Panc1 (cell line): ENCODE measurements around the gene CDIP1. TPM values are rescaled to one million over a fixed set of nuclear protein-coding genes. Genes with fewer than 3 reads are reported as not detected.
A peak's percentile ranks its signal among the peaks of the same experiment; 100 is the strongest.

Source experiments
- ATAC-seq: fragments of 200-7000 bp; cut with Tn5 transposase; 2 replicates; pipeline ENCODE4 v1.9.1; 2020; ENCODE audit warnings: mild to moderate bottlenecking, moderate library complexity
- BruUV-seq: library from RNA; stranded (reverse); fragments of 400-500 nt; replicated peaks from 2 replicates; lab custom pipeline; 2021; lab: Mats Ljungman, UMichigan
- CTCF ChIA-PET: fragments of 300-600 bp; sonication (Branson Sonifier 250); formaldehyde crosslinking; loops from one replicate; lab custom pipeline; 2022; ENCODE audit warnings: antibody characterized with exemption; lab: Charles Lee
- POLR2A ChIA-PET: fragments of 300-600 bp; sonication (Branson Sonifier 250); formaldehyde crosslinking; loops from one replicate; lab custom pipeline; 2022; ENCODE audit warnings: antibody characterized with exemption; lab: Charles Lee
- DNase-seq: peaks from one replicate; pipeline ENCODE4 v3.0.0-alpha.2; 2010; ENCODE audit warnings: low read depth, low spot score
- H3K27ac ChIP-seq: 2 replicates; pipeline ENCODE4 v1.5.1; 2011; ENCODE audit warnings: mild to moderate bottlenecking, low read length, inconsistent platforms
- H3K27me3 ChIP-seq: fragments of 200-500 bp; sonication (Bioruptor generic); 2 replicates; pipeline ENCODE4 v1.6.0; 2014; ENCODE audit warnings: low read length, inconsistent platforms; ENCODE audit not compliant: control insufficient read depth, insufficient read depth
- H3K36me3 ChIP-seq: fragments of 200-500 bp; sonication (Bioruptor generic); 2 replicates; pipeline ENCODE4 v1.5.1; 2014; ENCODE audit warnings: inconsistent platforms, mild to moderate bottlenecking, low read length, moderate library complexity; ENCODE audit not compliant: control insufficient read depth, insufficient read depth
- H3K4me1 ChIP-seq: 2 replicates; pipeline ENCODE4 v1.5.1; 2011; ENCODE audit warnings: inconsistent platforms, mild to moderate bottlenecking, low read length, moderate library complexity; ENCODE audit not compliant: control insufficient read depth, insufficient read depth
- H3K4me3 ChIP-seq, 2 experiments: 2 replicates each; pipeline ENCODE4 v1.5.1; 2011 to 2012; ENCODE audit warnings: low read depth in 2 of 2, low read length in 2 of 2, mild to moderate bottlenecking in 2 of 2, inconsistent platforms in 1 of 2, moderate library complexity in 1 of 2
- H3K9me3 ChIP-seq: fragments of 200-500 bp; sonication (Bioruptor generic); 2 replicates; pipeline ENCODE4 v1.5.1; 2014; ENCODE audit warnings: low read depth, mild to moderate bottlenecking, inconsistent platforms, low read length, moderate library complexity; ENCODE audit not compliant: control insufficient read depth, insufficient read depth
- CTCF ChIP-seq: fragments of 450-650 bp; IDR thresholded peaks from 2 replicates; pipeline ENCODE4 v1.5.1; 2017; ENCODE audit warnings: mild to moderate bottlenecking
- POLR2AphosphoS5 ChIP-seq: IDR thresholded peaks from 2 replicates; pipeline ENCODE4 v1.6.1; 2012; ENCODE audit warnings: mild to moderate bottlenecking, low read depth, low read length, moderate library complexity
- REST ChIP-seq, 2 experiments: IDR thresholded peaks; 2 replicates each; pipeline ENCODE4 v1.6.1; 2011 to 2012; ENCODE audit warnings: low read depth in 2 of 2, control low read depth in 1 of 2, low read length in 1 of 2, mild to moderate bottlenecking in 1 of 2, moderate library complexity in 1 of 2; ENCODE audit not compliant: insufficient read depth in 1 of 2
- SIN3A ChIP-seq: IDR thresholded peaks from 2 replicates; pipeline ENCODE4 v1.6.1; 2012; ENCODE audit warnings: low read depth, mild to moderate bottlenecking, low read length, moderate library complexity, borderline replicate concordance; ENCODE audit not compliant: insufficient read depth
- TCF7L2 ChIP-seq: IDR thresholded peaks from 2 replicates; pipeline ENCODE4 v1.6.1; 2011; ENCODE audit warnings: mild to moderate bottlenecking, low read depth, low read length, inconsistent platforms
- in situ Hi-C: cut with HindIII; loops from 2 replicates; pipeline ENCODE4 v1.10.0; 2016; ENCODE audit warnings: low sequenced_read_pairs, low pct_unique_long_range_greater_than_20kb
- intact Hi-C: fragments of 100-400 bp; cut with micrococcal nuclease; formaldehyde crosslinking; loops from one replicate; pipeline ENCODE4 v1.10.0; 2022; ENCODE audit not compliant: unreplicated experiment
- total RNA-seq: library from RNA; stranded (reverse); gene quantifications from one replicate; pipeline ENCODE4 v1.2.1, GENCODE V29; 2021; ENCODE audit not compliant: unreplicated experiment

The CDIP1 gene
- total RNA-seq, 1 experiment from 2014 or later, result 26.8 TPM

GRCh38 chr16:4557973-4558372 lies 19.4 kb upstream of the CDIP1 start:
- DNase-seq (no peak), ATAC-seq (peak; percentile 58; the same call in 1 of the 2 replicates)
- no peak for TF ChIP-seq POLR2AphosphoS5
- TF ChIP-seq REST (IDR thresholded peaks at IDR 0.05; ENCODE audit: insufficient read depth in 1 of 2, low read depth in 2 of 2, low read length in 1 of 2), result no peak
- TF ChIP-seq CTCF, result no peak
- no peak for TF ChIP-seq TCF7L2
- Histone ChIP-seq H3K27me3 (no peaks in the 10 kb centered on the region), H3K4me1 (no peaks in the 10 kb centered on the region), H3K27ac (no peak overlapping the region), H3K9me3 (no peaks in the 10 kb centered on the region), H3K36me3 (no peaks in the 10 kb centered on the region), H3K4me3 (no peak overlapping the region)
- in situ Hi-C loops (no loop called here), intact Hi-C loops (no loop called here)
- ChIA-PET CTCF (no interaction called here), POLR2A (no interaction called here)
- no TSS peak for BruUV-seq

GRCh38 chr16:4556580-4556979 lies 18.0 kb upstream of the CDIP1 start:
- no peaks in the 10 kb centered on the region for H3K27me3 ChIP-seq
- H3K36me3 ChIP-seq, result no peaks in the 10 kb centered on the region
- no peak overlapping the region for H3K4me3 ChIP-seq
- CTCF ChIA-PET, result no interaction called here
- H3K4me1 ChIP-seq, result no peaks in the 10 kb centered on the region
- TF ChIP-seq POLR2AphosphoS5 (no peak), CTCF (no peak), REST (IDR thresholded peaks at IDR 0.05; ENCODE audit: insufficient read depth in 1 of 2, low read depth in 2 of 2, low read length in 1 of 2) (no peak), TCF7L2 (no peak), SIN3A (no peak)
- H3K27ac ChIP-seq, result no peak overlapping the region
- intact Hi-C loops (no loop called here), in situ Hi-C loops (no loop called here)
- no peak for DNase-seq
- POLR2A ChIA-PET, result no interaction called here
- H3K9me3 ChIP-seq, result no peaks in the 10 kb centered on the region
- ATAC-seq, result no peak
- BruUV-seq, result no TSS peak
